H9 (cell line): ENCODE results near the gene ZBTB20. TPM values are rescaled to one million over a fixed set of nuclear protein-coding genes. Genes with fewer than 3 reads are reported as not detected.

Experiments used
- DNase-seq: peaks from one replicate; pipeline ENCODE4 v3.0.0-alpha.2; 2017
- H2AFZ ChIP-seq: one replicate; pipeline ENCODE4 v1.6.1; 2013; ENCODE audit warnings: mild to moderate bottlenecking, low read length, control low read depth, moderate library complexity
- H2AK5ac ChIP-seq: 2 replicates; pipeline ENCODE4 v1.6.1; 2013; ENCODE audit warnings: low read length, control low read depth, mixed read lengths; ENCODE audit not compliant: insufficient read length
- H2BK120ac ChIP-seq: one replicate; pipeline ENCODE4 v1.6.1; 2013; ENCODE audit warnings: low read depth, mild to moderate bottlenecking, low read length, control low read depth, inconsistent platforms; ENCODE audit not compliant: poor library complexity, severe bottlenecking
- H2BK12ac ChIP-seq: 2 replicates; pipeline ENCODE4 v1.6.1; 2013; ENCODE audit warnings: low read length, control low read depth, mixed read lengths, low read depth; ENCODE audit not compliant: insufficient read length
- H2BK15ac ChIP-seq: 2 replicates; pipeline ENCODE4 v1.6.1; 2013; ENCODE audit warnings: low read depth, low read length, control low read depth
- H2BK20ac ChIP-seq: one replicate; pipeline ENCODE4 v1.6.1; 2013; ENCODE audit warnings: low read depth, mild to moderate bottlenecking, low read length, control low read depth, inconsistent platforms; ENCODE audit not compliant: poor library complexity, severe bottlenecking
- H2BK5ac ChIP-seq: 2 replicates; pipeline ENCODE4 v1.6.1; 2013; ENCODE audit warnings: low read length, control low read depth, mixed read lengths; ENCODE audit not compliant: insufficient read length
- H3K14ac ChIP-seq: 2 replicates; pipeline ENCODE4 v1.6.1; 2013; ENCODE audit warnings: low read length, control low read depth; ENCODE audit not compliant: insufficient read depth
- H3K18ac ChIP-seq: 2 replicates; pipeline ENCODE4 v1.6.1; 2013; ENCODE audit warnings: low read depth, mild to moderate bottlenecking, mixed read lengths, low read length, control low read depth; ENCODE audit not compliant: insufficient read length
- H3K23ac ChIP-seq: 2 replicates; pipeline ENCODE4 v1.6.1; 2013; ENCODE audit warnings: low read length, control low read depth, mixed read lengths, low read depth; ENCODE audit not compliant: insufficient read length
- H3K23me2 ChIP-seq: 2 replicates; pipeline ENCODE4 v1.6.1; 2013; ENCODE audit warnings: low read depth, mild to moderate bottlenecking, mixed read lengths, low read length, control low read depth; ENCODE audit not compliant: insufficient read length, poor library complexity, severe bottlenecking
- H3K27ac ChIP-seq: 2 replicates; pipeline ENCODE4 v1.5.1; 2013; ENCODE audit warnings: low read length, control low read depth, mixed read lengths, low read depth; ENCODE audit not compliant: insufficient read length
- H3K27me3 ChIP-seq: 2 replicates; pipeline ENCODE4 v1.6.1; 2013; ENCODE audit warnings: low read length, control low read depth, inconsistent platforms; ENCODE audit not compliant: insufficient read depth
- H3K4ac ChIP-seq: 2 replicates; pipeline ENCODE4 v1.6.1; 2013; ENCODE audit warnings: low read depth, mild to moderate bottlenecking, control low read depth, inconsistent platforms, low read length, moderate library complexity
- H3K4me1 ChIP-seq: 2 replicates; pipeline ENCODE4 v1.6.1; 2013; ENCODE audit warnings: low read length, control low read depth, inconsistent platforms; ENCODE audit not compliant: insufficient read depth
- H3K4me2 ChIP-seq: 2 replicates; pipeline ENCODE4 v1.6.1; 2013; ENCODE audit warnings: low read length, control low read depth, mixed read lengths; ENCODE audit not compliant: insufficient read length, insufficient read depth
- H3K56ac ChIP-seq: 2 replicates; pipeline ENCODE4 v1.6.1; 2013; ENCODE audit warnings: low read depth, mild to moderate bottlenecking, mixed read lengths, low read length, control low read depth; ENCODE audit not compliant: insufficient read length
- H3K79me1 ChIP-seq: 2 replicates; pipeline ENCODE4 v1.6.1; 2013; ENCODE audit warnings: low read depth, mild to moderate bottlenecking, moderate library complexity, low read length, control low read depth, inconsistent platforms; ENCODE audit not compliant: insufficient read depth, poor library complexity, severe bottlenecking
- H3K79me2 ChIP-seq: 2 replicates; pipeline ENCODE4 v1.6.1; 2013; ENCODE audit warnings: low read length, control low read depth, inconsistent platforms; ENCODE audit not compliant: insufficient read depth
- H3K9ac ChIP-seq: 2 replicates; pipeline ENCODE4 v1.6.1; 2013; ENCODE audit warnings: low read length, control low read depth, mixed read lengths; ENCODE audit not compliant: insufficient read length; ENCODE audit errors: extremely low read depth
- H3K9me3 ChIP-seq: one replicate; pipeline ENCODE4 v1.6.1; 2013; ENCODE audit warnings: low read depth, low read length, inconsistent platforms; ENCODE audit not compliant: control insufficient read depth
- H3T11ph ChIP-seq: one replicate; pipeline ENCODE4 v1.6.1; 2013; ENCODE audit warnings: mild to moderate bottlenecking, low read length, control low read depth, inconsistent platforms
- H4K20me1 ChIP-seq: one replicate; pipeline ENCODE4 v1.6.1; 2013; ENCODE audit not compliant: control insufficient read depth, insufficient read length, insufficient read depth
- H4K5ac ChIP-seq: 2 replicates; pipeline ENCODE4 v1.6.1; 2013; ENCODE audit warnings: low read depth, mild to moderate bottlenecking, mixed read lengths, low read length, control low read depth; ENCODE audit not compliant: insufficient read length
- H4K8ac ChIP-seq: replicated peaks from 2 replicates; pipeline ENCODE4 v1.6.1; 2013; ENCODE audit warnings: low read length, control low read depth, mixed read lengths, low read depth; ENCODE audit not compliant: insufficient read length
- H4K91ac ChIP-seq: 2 replicates; pipeline ENCODE4 v1.6.1; 2013; ENCODE audit warnings: low read depth, mild to moderate bottlenecking, moderate library complexity, mixed read lengths, low read length, control low read depth; ENCODE audit not compliant: insufficient read length
- H3K27ac Mint-ChIP-seq, 3 experiments: 2 replicates in 2 of 3; 3 replicates in 1 of 3; pipeline ENCODE4 v1.8.0; 2020 to 2021; ENCODE audit warnings: mixed read lengths in 3 of 3, mild to moderate bottlenecking in 1 of 3, moderate library complexity in 1 of 3
- H3K27me3 Mint-ChIP-seq: 2 replicates; pipeline ENCODE4 v1.8.0; 2021; ENCODE audit warnings: low read depth, mild to moderate bottlenecking, moderate library complexity, mixed read lengths
- H3K36me3 Mint-ChIP-seq, 3 experiments: 2 replicates in 2 of 3; 3 replicates in 1 of 3; pipeline ENCODE4 v1.8.0; 2020 to 2021; ENCODE audit warnings: low read depth in 3 of 3, mixed read lengths in 3 of 3; ENCODE audit not compliant: insufficient read depth in 1 of 3
- H3K4me1 Mint-ChIP-seq, 2 experiments: 2 replicates each; pipeline ENCODE4 v1.8.0; 2020; ENCODE audit warnings: mixed read lengths in 2 of 2
- H3K4me3 Mint-ChIP-seq, 2 experiments: 2 replicates in 1 of 2; 3 replicates in 1 of 2; pipeline ENCODE4 v1.8.0; 2020 to 2021; ENCODE audit warnings: mild to moderate bottlenecking in 2 of 2, mixed read lengths in 2 of 2, moderate library complexity in 1 of 2
- H3K9me3 Mint-ChIP-seq, 2 experiments: 2 replicates in 1 of 2; 3 replicates in 1 of 2; pipeline ENCODE4 v1.8.0; 2020; ENCODE audit warnings: mild to moderate bottlenecking in 2 of 2, mixed read lengths in 2 of 2, moderate library complexity in 1 of 2
- CTCF ChIP-seq: fragments of 200-600 bp; sonication (generic); conservative IDR thresholded peaks from 3 replicates; pipeline ENCODE4 v1.8.0; 2021; ENCODE audit warnings: antibody characterized with exemption, mild to moderate bottlenecking
- whole genome bisulfite sequencing: extraction: QIAGEN DNeasy Blood & Tissue Kit; methylation state at CpG from one replicate; pipeline ENCODE4 v1.1.7; 2013; ENCODE audit warnings: missing lambda C conversion rate, low lambda C conversion rate, mixed read lengths; ENCODE audit not compliant: insufficient read length; ENCODE audit errors: extremely low coverage; 5-methylcytosine and 5-hydroxymethylcytosine counted together
- total RNA-seq: library from RNA; stranded (reverse); gene quantifications from 2 replicates; pipeline ENCODE4 v1.2.1, GENCODE V29; 2021

ZBTB20 gene
- total RNA-seq, 1 experiment from 2014 or later: 0.70 TPM

GRCh38 chr3:114418724-114419543, 728.2 kb downstream of the ZBTB20 start:
- H4K20me1 ChIP-seq: no peaks in the 10 kb centered on the region
- no peaks in the 10 kb centered on the region; the same call in 1 of the 2 replicates for H3K4me1 ChIP-seq
- no peak overlapping the region for H3K18ac ChIP-seq
- peak; percentile 86 for TF ChIP-seq CTCF
- no peaks in the 10 kb centered on the region for H3K9me3 Mint-ChIP-seq
- no peaks in the 10 kb centered on the region for H3K79me2 ChIP-seq
- WGBS: no CpG with 5 or more reads among the region's 8 CpGs
- H3K4me3 Mint-ChIP-seq: no peak overlapping the region
- H2AK5ac ChIP-seq: no peak overlapping the region
- H3K27me3 ChIP-seq: no peaks in the 10 kb centered on the region
- no peak overlapping the region for H2BK20ac ChIP-seq
- H2AFZ ChIP-seq: no peak overlapping the region
- peak overlapping the region in 1 of 3 experiments; percentile 13; a peak in 1 of 7 replicates for H3K27ac Mint-ChIP-seq
- H3K36me3 Mint-ChIP-seq: no peaks in the 10 kb centered on the region
- no peak overlapping the region for H4K91ac ChIP-seq
- no peaks in the 10 kb centered on the region for H3K79me1 ChIP-seq
- H2BK12ac ChIP-seq: no peak overlapping the region
- H3K4me2 ChIP-seq: no peak overlapping the region
- H3K9ac ChIP-seq: no peak overlapping the region
- no peak overlapping the region for H3K23ac ChIP-seq
- H3K9me3 ChIP-seq: no peaks in the 10 kb centered on the region
- DNase-seq: no peak
- H2BK15ac ChIP-seq: no peak overlapping the region
- H3K4ac ChIP-seq: no peak overlapping the region
- H2BK120ac ChIP-seq: no peak overlapping the region
- no peak overlapping the region for H4K5ac ChIP-seq
- H3K27ac ChIP-seq: no peak overlapping the region
- no peaks in the 10 kb centered on the region for H3K23me2 ChIP-seq
- H2BK5ac ChIP-seq: no peak overlapping the region
- H3K4me1 Mint-ChIP-seq: peaks cover 8 to 14% of the 10 kb centered on the region in 2 experiments
- no peak overlapping the region for H3K56ac ChIP-seq
- H3K14ac ChIP-seq: no peak overlapping the region
- H3K27me3 Mint-ChIP-seq: no peaks in the 10 kb centered on the region
- H4K8ac ChIP-seq: no peak overlapping the region
- no peak overlapping the region for H3T11ph ChIP-seq
